H1 (cell line): ENCODE data around the gene ENPEP. TPM values are rescaled to one million over a fixed set of nuclear protein-coding genes. Genes with fewer than 3 reads are reported as not detected.

Experiments
- CTCF ChIA-PET: fragments of 300-600 bp; sonication (Branson Sonifier 250); formaldehyde crosslinking; loops from one replicate; lab custom pipeline; 2021; ENCODE audit not compliant: partially characterized antibody; lab: Charles Lee
- POLR2A ChIA-PET: fragments of 300-600 bp; sonication (Branson Sonifier 250); formaldehyde crosslinking; loops from one replicate; lab custom pipeline; 2021; ENCODE audit warnings: inconsistent platforms; ENCODE audit not compliant: partially characterized antibody; lab: Charles Lee
- DNase-seq, 2 experiments: peaks; one replicate each; pipeline versions ENCODE4 v3.0.0 to v3.0.0-alpha.2; 2010 to 2022; ENCODE audit warnings: low spot score in 2 of 2, low read depth in 1 of 2, mixed read lengths in 1 of 2
- FAIRE-seq: peaks from 2 replicates; lab custom pipeline; 2011; peaks lifted over from hg19 to GRCh38; lab: Jason Lieb, UNC
- H2AFZ ChIP-seq: 2 replicates; pipeline ENCODE4 v1.8.1; 2012; ENCODE audit warnings: low read length, inconsistent platforms
- H2AK5ac ChIP-seq: 2 replicates; pipeline ENCODE4 v1.6.1; 2013; ENCODE audit warnings: low read depth, low read length
- H2BK120ac ChIP-seq: replicated peaks from 2 replicates; pipeline ENCODE3; 2013; ENCODE audit warnings: low read depth, low read length, inconsistent platforms
- H2BK12ac ChIP-seq: 2 replicates; pipeline ENCODE4 v1.6.1; 2013; ENCODE audit warnings: low read depth, low read length
- H2BK15ac ChIP-seq: 2 replicates; pipeline ENCODE4 v1.6.1; 2013; ENCODE audit warnings: low read length
- H2BK20ac ChIP-seq: 2 replicates; pipeline ENCODE4 v1.6.1; 2013; ENCODE audit warnings: low read length
- H2BK5ac ChIP-seq: 2 replicates; pipeline ENCODE4 v1.6.1; 2013; ENCODE audit warnings: low read depth, low read length
- H3K14ac ChIP-seq: 2 replicates; pipeline ENCODE4 v1.6.1; 2013; ENCODE audit warnings: inconsistent platforms; ENCODE audit not compliant: insufficient read length
- H3K18ac ChIP-seq: 2 replicates; pipeline ENCODE4 v1.6.1; 2013; ENCODE audit warnings: low read length; ENCODE audit errors: extremely low read depth
- H3K23ac ChIP-seq: 2 replicates; pipeline ENCODE4 v1.6.1; 2013; ENCODE audit warnings: inconsistent platforms; ENCODE audit not compliant: insufficient read length
- H3K23me2 ChIP-seq: 2 replicates; pipeline ENCODE4 v1.6.1; 2013; ENCODE audit warnings: low read depth, low read length
- H3K27ac ChIP-seq: 2 replicates; pipeline ENCODE4 v1.6.1; 2011; ENCODE audit warnings: low read depth, low read length, inconsistent platforms
- H3K27me3 ChIP-seq, 4 experiments: replicated peaks in 1 of 4; 1 replicate in 1 of 4; 2 replicates in 3 of 4; pipeline versions ENCODE4 v1.6.1 to v1.8.1; 2011 to 2013; ENCODE audit warnings: low read length in 3 of 4, mild to moderate bottlenecking in 3 of 4, inconsistent platforms in 2 of 4, mixed read lengths in 2 of 4, moderate library complexity in 1 of 4; ENCODE audit not compliant: control insufficient read depth in 3 of 4, insufficient read depth in 3 of 4; ENCODE audit errors: extremely low read depth in 1 of 4
- H3K36me3 ChIP-seq, 4 experiments: 2 replicates each; pipeline versions ENCODE4 v1.6.1 to v1.8.1; 2011 to 2013; ENCODE audit warnings: mild to moderate bottlenecking in 4 of 4, low read length in 3 of 4, moderate library complexity in 2 of 4, control low read depth in 1 of 4, inconsistent platforms in 1 of 4; ENCODE audit not compliant: insufficient read depth in 4 of 4, control insufficient read depth in 2 of 4
- H3K4ac ChIP-seq: replicated peaks from 2 replicates; pipeline ENCODE3; 2013; ENCODE audit warnings: low read length, low read depth, mixed read lengths, inconsistent platforms; ENCODE audit not compliant: insufficient read length
- H3K4me1 ChIP-seq, 4 experiments: replicated peaks in 1 of 4; 1 replicate in 1 of 4; 2 replicates in 3 of 4; pipeline versions ENCODE4 v1.6.1 to v1.8.1; 2011 to 2013; ENCODE audit warnings: low read length in 3 of 4, inconsistent platforms in 2 of 4, mixed read lengths in 1 of 4; ENCODE audit not compliant: insufficient read depth in 4 of 4, control insufficient read depth in 3 of 4
- H3K4me2 ChIP-seq, 2 experiments: 2 replicates each; pipeline versions ENCODE4 v1.6.1 to v1.8.1; 2011 to 2013; ENCODE audit warnings: low read depth in 2 of 2, low read length in 2 of 2, control low read depth in 1 of 2, inconsistent platforms in 1 of 2, mild to moderate bottlenecking in 1 of 2; ENCODE audit not compliant: insufficient read depth in 1 of 2
- H3K4me3 ChIP-seq, 4 experiments: fragments of 200-600, 300-600 bp in 1 of 4; sonication (generic), shearing (Covaris generic), sonication (Bioruptor Twin) in 1 of 4; 2 replicates each; pipeline versions ENCODE4 v1.5.1 to v1.8.1; 2011 to 2016; ENCODE audit warnings: low read length in 4 of 4, low read depth in 3 of 4, control low read depth in 2 of 4, inconsistent platforms in 2 of 4, mild to moderate bottlenecking in 2 of 4, mixed read lengths in 1 of 4, moderate library complexity in 1 of 4; ENCODE audit not compliant: insufficient read depth in 2 of 4; ENCODE audit errors: extremely low read depth in 1 of 4
- H3K56ac ChIP-seq: replicated peaks from 2 replicates; pipeline ENCODE3; 2013; ENCODE audit warnings: low read depth, mild to moderate bottlenecking, mixed read lengths, low read length, inconsistent platforms; ENCODE audit not compliant: insufficient read length
- H3K79me1 ChIP-seq: 2 replicates; pipeline ENCODE4 v1.6.1; 2013; ENCODE audit warnings: low read depth, low read length, control low read depth
- H3K79me2 ChIP-seq, 2 experiments: 2 replicates each; pipeline versions ENCODE4 v1.6.1 to v1.8.1; 2012 to 2013; ENCODE audit warnings: low read length in 2 of 2, mild to moderate bottlenecking in 2 of 2, inconsistent platforms in 1 of 2; ENCODE audit not compliant: insufficient read depth in 2 of 2, control insufficient read depth in 1 of 2
- H3K9ac ChIP-seq, 4 experiments: replicated peaks in 1 of 4; 1 replicate in 1 of 4; 2 replicates in 3 of 4; pipeline versions ENCODE4 v1.6.1 to v1.8.1; 2011 to 2013; ENCODE audit warnings: low read depth in 3 of 4, low read length in 3 of 4, control low read depth in 2 of 4, mild to moderate bottlenecking in 2 of 4, moderate library complexity in 2 of 4, inconsistent platforms in 1 of 4; ENCODE audit errors: extremely low read depth in 1 of 4
- H3K9me3 ChIP-seq, 2 experiments: 2 replicates each; pipeline versions ENCODE4 v1.6.1 to v1.8.1; 2012 to 2013; ENCODE audit warnings: mild to moderate bottlenecking in 2 of 2, moderate library complexity in 2 of 2, control low read depth in 1 of 2, inconsistent platforms in 1 of 2, low read depth in 1 of 2, low read length in 1 of 2, mixed read lengths in 1 of 2; ENCODE audit not compliant: insufficient read depth in 2 of 2
- H4K20me1 ChIP-seq, 2 experiments: replicated peaks in 1 of 2; 2 replicates each; pipeline versions ENCODE3 to v1.8.1; 2011 to 2013; ENCODE audit warnings: inconsistent platforms in 2 of 2, low read length in 2 of 2, mild to moderate bottlenecking in 1 of 2; ENCODE audit not compliant: insufficient read depth in 2 of 2, control insufficient read depth in 1 of 2
- H4K5ac ChIP-seq: 2 replicates; pipeline ENCODE4 v1.6.1; 2013; ENCODE audit warnings: low read length, low read depth, mixed read lengths, inconsistent platforms; ENCODE audit not compliant: insufficient read length
- H4K8ac ChIP-seq: 2 replicates; pipeline ENCODE4 v1.8.0; 2013; ENCODE audit warnings: mild to moderate bottlenecking, moderate library complexity, low read length, inconsistent platforms; ENCODE audit not compliant: insufficient read depth; ENCODE audit errors: extremely low read depth
- H4K91ac ChIP-seq: replicated peaks from 2 replicates; pipeline ENCODE3; 2013; ENCODE audit warnings: low read length, mixed read lengths, inconsistent platforms; ENCODE audit not compliant: insufficient read length
- BCL11A ChIP-seq, 2 experiments: IDR thresholded peaks; one replicate each; pipeline ENCODE4 v1.6.1; 2011; ENCODE audit warnings: low read depth in 2 of 2, low read length in 2 of 2, mild to moderate bottlenecking in 2 of 2
- EZH2 ChIP-seq: fragments of 200-600 bp; sonication (generic); IDR thresholded peaks from 2 replicates; pipeline ENCODE4 v1.7.1; 2012; ENCODE audit warnings: low read depth, mild to moderate bottlenecking, moderate library complexity, low read length, inconsistent platforms; ENCODE audit not compliant: severe bottlenecking
- TAF1 ChIP-seq: IDR thresholded peaks from 2 replicates; pipeline ENCODE4 v1.6.1; 2011; ENCODE audit warnings: mild to moderate bottlenecking, low read depth, low read length
- TCF12 ChIP-seq: IDR thresholded peaks from 2 replicates; pipeline ENCODE4 v1.6.1; 2011; ENCODE audit warnings: low read depth, mild to moderate bottlenecking, low read length
- WGBS, 2 experiments: shearing (Covaris generic) in 1 of 2; methylation state at CpG; one replicate each; pipeline versions ENCODE4 v1.1.6 to v1.1.7; 2013 to 2015; ENCODE audit warnings: low lambda C conversion rate in 2 of 2, mixed read lengths in 2 of 2, inconsistent platforms in 1 of 2, low coverage in 1 of 2, missing lambda C conversion rate in 1 of 2; ENCODE audit not compliant: insufficient replicate concordance in 2 of 2, insufficient coverage in 1 of 2, insufficient read length in 1 of 2; ENCODE audit errors: extremely low coverage in 1 of 2, missing lambda C conversion rate in 1 of 2; 5-methylcytosine and 5-hydroxymethylcytosine counted together
- polyA plus RNA-seq, 7 experiments: library from polyadenylated mRNA; depleted of rRNA in 3 of 7; stranded (reverse) in 5 of 7; unstranded in 2 of 7; fragments of >200 nt in 5 of 7; fragments of 200-250 nt in 2 of 7; gene quantifications; 1 replicate in 5 of 7; 2 replicates in 1 of 7; 4 replicates in 1 of 7; pipeline versions ENCODE4 v1.2.1 to v1.2.3, GENCODE V29; 2011 to 2013; ENCODE audit warnings: missing spikeins in 2 of 7, mixed read lengths in 2 of 7
- total RNA-seq: library from RNA; stranded (reverse); fragmentation: NEBNext Ultra II Directional; extraction: Animal tissue kit (Norgen Biotek cat#: 25700); gene quantifications from 2 replicates; pipeline ENCODE4 v1.2.1, GENCODE V29; 2021

ENPEP gene
- total and polyA plus RNA-seq, 2 of the 8 experiments (the other 6 are each of a cell fraction or from before 2014, with no cell fraction given): 0.09 to 0.61 TPM

GRCh38 chr4:110526589-110526988, 50.6 kb downstream of the ENPEP start:
- no peaks in the 10 kb centered on the region for H3K27me3 ChIP-seq
- H3K4me2 ChIP-seq: no peak overlapping the region
- H3K9me3 ChIP-seq: no peaks in the 10 kb centered on the region
- H2AK5ac ChIP-seq: no peak overlapping the region
- no peak overlapping the region for H3K27ac ChIP-seq
- no peaks in the 10 kb centered on the region for H3K36me3 ChIP-seq
- FAIRE-seq (no peak), DNase-seq (no peak)
- no peak overlapping the region for H4K91ac ChIP-seq
- H3K4me3 ChIP-seq: no peak overlapping the region
- no peak overlapping the region for H2AFZ ChIP-seq
- TF ChIP-seq EZH2: no peak
- TF ChIP-seq TAF1: no peak
- TF ChIP-seq TCF12: no peak
- no peak for TF ChIP-seq BCL11A (IDR thresholded peaks at IDR 0.05; ENCODE audit: low read depth in 2 of 2, low read length in 2 of 2)
- WGBS, 2 experiments: 83% methylated on average over 3 of the region's 3 CpGs; no CpG with 5 or more reads in 1 of the 2 experiments
- no peak overlapping the region for H3K56ac ChIP-seq
- H3K18ac ChIP-seq: no peak overlapping the region
- no peak overlapping the region for H2BK5ac ChIP-seq
- no peak overlapping the region for H4K5ac ChIP-seq
- no peak overlapping the region for H3K9ac ChIP-seq
- H3K4ac ChIP-seq: no peak overlapping the region
- no peak overlapping the region for H4K8ac ChIP-seq
- H3K79me1 ChIP-seq: no peaks in the 10 kb centered on the region
- H3K14ac ChIP-seq: no peak overlapping the region
- CTCF ChIA-PET: interaction anchor here (0.8 to 2.0 kb wide), 2 partner anchors 11 to 182 kb away, joined by 3 to 4 read pairs; no protein-coding TSS in a partner anchor
- H3K23ac ChIP-seq: no peak overlapping the region
- H2BK12ac ChIP-seq: no peak overlapping the region
- H2BK120ac ChIP-seq: no peak overlapping the region
- H3K79me2 ChIP-seq: no peaks in the 10 kb centered on the region
- H4K20me1 ChIP-seq: no peaks in the 10 kb centered on the region
- POLR2A ChIA-PET: no interaction called here
- H2BK15ac ChIP-seq: no peak overlapping the region
- no peak overlapping the region for H2BK20ac ChIP-seq
- no peaks in the 10 kb centered on the region for H3K4me1 ChIP-seq
- no peaks in the 10 kb centered on the region for H3K23me2 ChIP-seq
